Hematopoietic multipotent progenitor cell treated with erythropoietin and hydrocortisone succinate and interleukin-3 and kit ligand, for 8 days (in vitro differentiated cells): ENCODE data around the gene RAD51AP1.
"Not testable (repeated sequence)": the region's sequence is repeated elsewhere in the genome, so short reads cannot be mapped to it uniquely, and the experiment has no call there.

Experiments used
- DNase-seq: peaks from one replicate; pipeline ENCODE4 v3.0.0-alpha.2; 2015

Gene RAD51AP1

GRCh38 chr12:4538207-4539160 lies at the start of gene RAD51AP1:
RAD51AP1 (plus strand) TSS chr12:4538890; CDS start chr12:4538940, 50 bp downstream.
- DNase-seq: peak; percentile 97

DNA sequence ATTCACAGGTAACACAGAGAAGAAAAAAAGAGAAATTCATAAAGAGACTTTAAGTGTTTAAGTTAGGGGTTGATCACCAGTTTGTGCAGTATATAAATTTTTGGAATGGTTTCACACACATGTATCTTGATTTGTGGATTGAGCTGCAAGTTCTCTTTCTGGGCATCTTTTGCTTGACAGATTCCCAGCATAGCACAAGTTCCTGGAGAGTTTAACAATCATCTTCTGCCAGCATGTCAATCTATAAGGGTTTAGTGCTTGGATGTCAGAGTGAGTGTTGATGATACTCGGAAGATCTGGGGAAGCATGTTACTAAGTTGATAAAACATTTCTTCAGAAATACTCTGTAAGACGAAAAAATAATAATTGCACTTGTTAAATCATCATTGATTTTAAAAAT lies 49.1 kb upstream of the RAD51AP1 start:
- no peak for DNase-seq

DNA sequence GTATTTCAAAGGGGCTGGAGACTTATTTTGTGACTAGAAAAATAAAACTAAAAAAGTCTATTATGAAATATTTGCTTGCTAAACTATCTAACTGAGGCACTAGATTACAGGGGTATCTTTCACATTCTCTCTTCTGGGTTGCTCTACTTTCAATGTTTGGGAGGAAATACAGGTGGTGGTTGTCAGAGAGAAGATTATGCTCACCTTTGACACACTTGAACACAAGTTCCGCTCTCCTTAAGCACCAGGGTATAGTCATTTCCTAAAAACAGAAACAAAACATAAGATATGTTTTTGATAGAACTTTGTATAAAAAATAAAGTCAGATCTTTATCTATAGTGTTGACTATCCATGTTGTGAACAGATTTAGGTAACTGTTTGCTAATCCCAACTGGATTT lies 47.7 kb upstream of the RAD51AP1 start:
- DNase-seq: no peak

DNA sequence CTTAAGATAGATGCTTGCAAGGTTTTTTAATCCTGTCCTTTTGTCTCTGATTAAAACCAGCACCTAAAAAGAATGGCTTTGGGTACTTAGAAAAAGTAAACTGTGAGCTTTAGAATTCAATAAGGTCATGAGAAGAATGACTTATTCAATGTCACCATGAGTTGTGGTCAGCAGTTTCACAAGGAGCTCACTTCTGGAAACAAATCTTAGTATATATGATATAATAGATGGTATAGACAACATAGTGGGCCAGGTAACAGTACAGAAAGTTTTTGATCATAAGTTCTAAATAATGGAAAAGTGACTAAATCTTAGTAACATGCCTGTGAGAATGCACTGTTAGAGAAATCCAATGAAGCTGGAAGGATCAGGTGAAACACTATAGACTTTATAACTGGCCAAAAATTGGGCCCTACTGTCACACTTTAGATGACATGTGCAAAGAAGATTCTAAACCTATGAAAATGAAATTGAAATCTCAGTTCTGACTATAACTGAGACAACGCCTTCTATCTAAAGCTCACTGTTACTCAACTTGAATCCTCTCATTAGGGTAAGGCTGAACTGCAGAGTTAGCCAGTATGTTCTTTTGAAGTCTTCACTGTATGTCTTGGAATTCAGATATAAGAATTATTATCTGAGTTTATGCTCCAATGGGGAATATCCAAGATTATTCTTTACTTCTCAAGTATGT lies 42.4 kb upstream of the RAD51AP1 start:
- DNase-seq: no peak

GRCh38 chr12:4499186-4499585 lies 39.5 kb upstream of the RAD51AP1 start:
- DNase-seq: no peak

- no peak for DNase-seq
These were observed 33.2 kb upstream of the RAD51AP1 start for GRCh38 chr12:4505376-4505986.

DNA sequence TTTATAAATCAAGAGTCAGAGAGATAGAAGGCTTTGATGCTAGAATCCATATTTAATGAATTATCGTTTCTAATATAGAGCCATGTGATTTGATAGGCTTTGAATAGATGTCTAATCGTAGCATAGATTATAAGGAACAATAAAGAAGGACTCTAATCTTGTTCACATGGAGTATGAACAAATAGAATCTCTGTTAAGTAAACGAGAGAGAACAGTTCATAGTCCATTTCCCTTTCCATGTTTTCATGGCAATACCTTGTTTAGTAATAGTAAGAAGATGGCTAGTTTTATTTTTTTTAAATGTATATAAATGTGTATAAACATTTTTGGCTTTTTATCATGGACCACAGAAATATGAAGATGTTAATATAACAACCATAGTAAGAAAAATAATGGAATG lies 32.3 kb upstream of the RAD51AP1 start:
- DNase-seq: no peak

DNA sequence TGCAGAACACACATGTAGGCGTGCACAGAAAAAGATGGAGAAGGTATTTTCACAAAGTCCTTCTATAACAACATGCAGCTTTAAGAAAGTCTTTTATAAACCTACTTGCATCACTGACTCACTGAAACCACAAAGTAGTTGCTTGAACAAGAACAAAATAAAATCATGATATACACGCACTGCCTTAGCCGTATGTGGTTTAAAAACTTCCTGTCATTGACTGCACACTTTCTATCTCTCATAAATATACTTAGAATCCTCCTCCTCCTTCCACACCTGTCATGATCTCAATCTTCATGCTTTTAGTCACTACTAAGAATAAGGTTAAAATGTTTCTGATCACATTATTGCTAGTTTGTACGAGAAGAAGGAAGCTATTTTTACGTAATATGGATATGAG lies 31.8 kb upstream of the RAD51AP1 start:
- no peak for DNase-seq

GRCh38 chr12:4508503-4508902 lies 30.2 kb upstream of the RAD51AP1 start:
- DNase-seq: not testable (repeated sequence)

DNA sequence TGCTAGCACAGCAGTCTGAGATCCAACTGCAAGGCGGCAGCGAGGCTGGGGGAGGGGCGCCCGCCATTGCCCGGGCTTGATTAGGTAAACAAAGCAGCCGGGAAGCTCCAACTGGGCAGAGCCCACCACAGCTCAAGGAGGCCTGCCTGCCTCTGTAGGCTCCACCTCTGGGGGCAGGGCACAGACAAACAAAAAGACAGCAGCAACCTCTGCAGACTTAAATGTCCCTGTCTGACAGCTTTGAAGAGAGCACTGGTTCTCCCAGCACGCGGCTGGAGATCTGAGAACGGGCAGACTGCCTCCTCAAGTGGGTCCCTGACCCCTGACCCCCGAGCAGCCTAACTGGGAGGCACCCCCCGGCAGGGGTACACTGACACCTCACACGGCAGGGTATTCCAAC lies 29.4 kb upstream of the RAD51AP1 start:
- DNase-seq: not testable (repeated sequence)

GRCh38 chr12:4518106-4518728 lies 20.5 kb upstream of the RAD51AP1 start:
- no peak for DNase-seq

DNA sequence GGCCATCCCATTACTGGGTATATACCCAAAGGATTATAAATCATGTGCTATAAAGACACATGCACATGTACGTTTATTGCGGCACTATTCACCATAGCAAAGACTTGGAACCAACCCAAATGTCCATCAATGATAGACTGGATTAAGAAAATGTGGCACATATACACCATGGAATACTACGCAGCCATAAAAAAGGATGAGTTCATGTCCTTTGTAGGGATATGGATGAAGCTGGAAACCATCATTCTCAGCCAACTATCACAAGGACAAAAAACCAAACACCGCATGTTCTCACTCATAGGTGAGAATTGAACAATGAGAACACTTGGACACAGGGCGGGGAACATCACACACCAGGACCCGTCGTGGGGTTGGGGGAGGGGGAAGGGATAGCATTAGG lies 15.2 kb upstream of the RAD51AP1 start:
- DNase-seq: not testable (repeated sequence)

GRCh38 chr12:4526923-4527546 lies 11.7 kb upstream of the RAD51AP1 start:
- DNase-seq: peak; percentile 13

GRCh38 chr12:4530160-4530559 lies 8.5 kb upstream of the RAD51AP1 start:
- no peak for DNase-seq

DNA sequence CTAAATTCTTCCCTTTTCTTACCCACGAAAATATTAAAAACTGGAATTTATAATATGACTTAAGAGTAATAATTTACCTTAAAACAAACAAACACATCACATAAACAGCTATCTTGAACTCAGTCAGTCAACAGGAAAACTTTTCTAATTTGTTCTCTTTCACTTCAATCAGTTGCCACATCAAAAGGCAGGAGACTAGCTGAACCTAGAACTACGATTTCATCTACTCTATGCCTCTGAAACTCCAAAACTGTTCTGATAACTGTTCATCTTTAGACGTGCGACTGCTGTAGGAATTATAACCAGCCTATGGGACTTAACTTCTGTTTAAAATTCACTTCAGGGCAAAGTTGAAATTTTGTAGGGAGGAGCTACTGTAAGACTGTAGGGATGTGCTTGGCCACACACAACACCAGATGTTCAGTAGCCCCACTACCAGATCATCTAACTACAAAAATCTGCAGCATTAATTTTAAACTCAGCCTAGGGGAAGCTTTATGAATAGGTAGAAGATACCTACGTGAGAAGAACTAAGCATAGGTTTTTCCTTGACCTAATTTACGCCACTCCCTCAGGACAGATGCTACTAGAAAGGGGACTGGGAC lies 7.6 kb upstream of the RAD51AP1 start:
- DNase-seq: no peak

DNA sequence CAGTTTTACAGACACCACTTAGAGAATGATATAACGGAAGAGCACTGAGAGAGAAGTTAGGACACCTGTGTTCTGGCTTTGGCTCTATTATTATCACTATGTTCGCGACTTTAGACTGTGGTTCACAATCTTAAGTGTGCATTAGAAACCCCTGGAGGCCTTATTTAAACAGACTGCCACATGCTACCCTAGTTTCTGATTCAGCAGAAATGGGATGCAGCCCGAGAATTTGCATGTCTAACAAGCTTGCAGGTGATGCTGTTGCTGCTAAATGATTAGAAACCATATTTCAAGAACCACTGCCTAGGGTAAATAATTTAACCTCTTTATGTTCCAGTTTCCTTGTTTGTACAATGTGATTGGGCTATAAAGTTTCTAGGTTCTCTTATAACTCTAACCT lies 3.6 kb upstream of the RAD51AP1 start:
- no peak for DNase-seq

DNA sequence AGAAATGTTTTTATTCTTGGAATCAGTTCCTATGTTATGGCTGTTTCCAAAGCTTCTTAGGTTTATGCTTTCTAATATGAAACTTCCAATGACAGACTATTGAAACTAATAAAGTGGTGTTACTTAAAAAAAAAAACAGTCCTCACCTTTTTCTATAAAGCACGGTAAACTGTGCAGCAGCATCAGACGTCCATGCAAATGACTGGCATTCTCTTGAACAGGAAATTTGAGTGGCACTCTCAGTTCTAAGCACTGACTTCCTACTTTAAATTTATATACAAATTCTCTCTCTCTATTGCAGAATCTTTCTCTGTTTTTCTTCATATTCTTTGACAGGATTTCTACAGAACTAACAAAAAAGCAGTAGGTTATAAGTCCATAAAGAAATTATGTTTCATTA lies 2.8 kb upstream of the RAD51AP1 start:
- no peak for DNase-seq

- DNase-seq: peak; percentile 16
These were observed 629 bp downstream of the RAD51AP1 start for GRCh38 chr12:4539167-4539870.

DNA sequence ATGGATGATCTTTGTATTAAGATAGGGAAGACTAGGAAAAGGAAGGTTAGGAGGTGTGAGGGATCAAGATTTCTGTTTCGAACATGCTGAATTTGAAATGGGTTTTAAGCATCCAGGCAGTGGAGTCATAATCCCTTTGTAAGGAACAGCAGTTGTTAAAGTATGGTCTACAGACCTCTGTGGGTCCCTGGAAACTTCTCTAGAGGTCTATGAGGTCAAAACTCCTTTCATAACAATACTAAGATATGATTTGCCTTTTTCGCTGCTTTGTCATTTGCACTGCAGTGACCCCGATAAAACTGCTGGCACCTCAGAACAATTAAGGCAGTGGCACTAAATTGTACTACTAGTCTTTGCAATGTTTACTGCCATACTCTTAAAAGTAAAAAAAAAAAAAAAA lies 1.5 kb downstream of the RAD51AP1 start:
- no peak for DNase-seq

- DNase-seq: peak; percentile 9
These were observed 1.9 kb downstream of the RAD51AP1 start for GRCh38 chr12:4540638-4541037.

GRCh38 chr12:4545195-4545594 lies 6.5 kb downstream of the RAD51AP1 start:
- DNase-seq: no peak

GRCh38 chr12:4552191-4552590 lies 13.5 kb downstream of the RAD51AP1 start:
- no peak for DNase-seq
